Fibroblast of villous mesenchyme (primary cell): ENCODE results near the gene RNF215. TPM values are rescaled to one million over a fixed set of nuclear protein-coding genes. Genes with fewer than 3 reads are reported as not detected.

Source experiments
- DNase-seq: peaks from one replicate; pipeline ENCODE4 v3.0.0-alpha.2; 2010; ENCODE audit warnings: low read depth
- H3K4me3 ChIP-seq: 2 replicates; pipeline ENCODE4 v1.5.1; 2011; ENCODE audit warnings: low read depth, mild to moderate bottlenecking, low read length
- CTCF ChIP-seq: IDR thresholded peaks from 2 replicates; pipeline ENCODE4 v1.5.1; 2012; ENCODE audit warnings: low read depth, mild to moderate bottlenecking, low read length; ENCODE audit not compliant: insufficient read depth
- small RNA-seq: library from RNA; depleted of rRNA; stranded (forward); fragments of <200 nt; gene quantifications from one replicate; pipeline ENCODE3, GENCODE V24; 2012
- total RNA-seq: library from RNA; depleted of rRNA; stranded (reverse); fragments of >200 nt; gene quantifications from 2 replicates; pipeline ENCODE4 v1.2.3, GENCODE V29; 2012

RNF215 gene
- total RNA-seq, 1 donor: 20.3 TPM

DNA sequence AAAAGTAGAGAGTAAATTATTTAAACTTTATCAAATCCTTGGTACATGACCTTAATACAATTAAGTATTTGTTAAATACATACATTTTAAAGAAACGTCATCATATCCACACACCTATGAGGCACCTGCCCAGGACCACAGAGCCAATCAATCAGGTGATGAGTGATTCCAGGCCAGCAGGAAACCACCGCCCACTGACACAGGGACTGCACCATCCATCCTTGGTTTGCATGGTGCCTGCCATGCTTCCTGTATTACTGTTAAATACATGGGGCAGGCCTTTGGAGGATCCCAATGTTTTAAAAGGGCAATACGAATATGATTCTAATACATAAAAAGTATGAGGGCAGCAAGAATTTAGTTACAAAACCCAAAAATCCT is 53.5 kb downstream of the RNF215 start:
- TF ChIP-seq CTCF: no peak
- H3K4me3 ChIP-seq: no peak overlapping the region
- DNase-seq: no peak

- H3K4me3 ChIP-seq: no peak overlapping the region
- no peak for DNase-seq
- no peak for TF ChIP-seq CTCF
Measured at GRCh38 chr22:30332994-30333706, 54.1 kb downstream of the RNF215 start.

DNA sequence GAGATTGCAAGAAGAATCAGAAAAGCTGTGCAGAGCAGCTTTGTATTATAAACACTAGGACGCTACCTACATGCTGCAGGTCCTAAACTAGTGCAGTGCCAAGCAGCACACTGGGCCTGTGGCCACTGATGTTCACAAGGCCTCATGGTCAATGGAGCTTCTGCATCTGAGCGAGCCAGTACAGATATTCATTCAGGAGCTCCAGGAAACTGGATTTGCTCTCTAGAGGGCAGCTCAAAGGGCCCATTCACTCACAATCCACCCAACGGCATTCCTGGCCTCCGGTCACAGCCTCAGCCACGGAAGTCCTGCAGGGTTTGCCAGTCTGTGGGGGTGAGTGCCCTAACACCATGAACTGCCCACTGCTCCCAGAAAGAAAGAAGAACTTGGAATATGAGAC is 54.7 kb downstream of the RNF215 start:
- no peak overlapping the region for H3K4me3 ChIP-seq
- DNase-seq: no peak
- no peak for TF ChIP-seq CTCF

Small RNA genes within 50 kb of the gene (small RNA-seq; reads per million reads assigned to genes)
- gene AC004832.3 (not detected), gene RNU6-564P (not detected)

Other genes starting within 250 kb of the RNF215 start
- gene LIF, start 140.7 kb downstream of the RNF215 start, total RNA-seq: 7.4 and 7.8 TPM in 2 replicates
- gene OSM, start 120.6 kb downstream of the RNF215 start, total RNA-seq: 0.43 TPM in 1 of 2 replicates, not detected in the other
- 1.6 and 4.3 TPM in 2 replicates for gene CASTOR1, start 97.9 kb downstream of the RNF215 start, total RNA-seq
- 26.4 and 29.8 TPM in 2 replicates for gene TBC1D10A, start 60.5 kb downstream of the RNF215 start, total RNA-seq
- 23.5 and 27.2 TPM in 2 replicates for gene SF3A1, start 30.5 kb downstream of the RNF215 start, total RNA-seq
- 1.3 and 2.6 TPM in 2 replicates for gene CCDC157, start 30.4 kb downstream of the RNF215 start, total RNA-seq
- gene SEC14L2, start 9.6 kb upstream of the RNF215 start, total RNA-seq: 9.5 and 12.2 TPM in 2 replicates
- 10.8 and 11.3 TPM in 2 replicates for gene MTFP1, start 38.4 kb upstream of the RNF215 start, total RNA-seq
- gene SEC14L3, start 84.6 kb upstream of the RNF215 start, total RNA-seq: not detected in 2 replicates
- gene SEC14L4, start 118.3 kb upstream of the RNF215 start, total RNA-seq: under 0.01 TPM in 2 replicates
- gene SEC14L6, start 159.3 kb upstream of the RNF215 start, total RNA-seq: under 0.01 TPM in 1 of 2 replicates, not detected in the other
- not detected in 2 replicates for gene GAL3ST1, start 187.3 kb upstream of the RNF215 start, total RNA-seq
- gene PES1, start 204.5 kb upstream of the RNF215 start, total RNA-seq: 51.4 and 57.3 TPM in 2 replicates
- gene TCN2, start 219.8 kb upstream of the RNF215 start, total RNA-seq: 3.9 and 7.4 TPM in 2 replicates
- gene SLC35E4, start 248.4 kb upstream of the RNF215 start, total RNA-seq: 8.2 and 9.3 TPM in 2 replicates